Endometrial microvascular endothelial cells (primary cell): ENCODE results near the gene PPP6R3. TPM values are rescaled to one million over a fixed set of nuclear protein-coding genes. Genes with fewer than 3 reads are reported as not detected.
"Not testable (repeated sequence)": the region's sequence is repeated elsewhere in the genome, so short reads cannot be mapped to it uniquely, and the experiment has no call there.

Source experiments
- in situ Hi-C: cut with HindIII; loops from 2 replicates; pipeline ENCODE4 v1.10.0; 2017; ENCODE audit warnings: low sequenced_read_pairs, low pct_unique_long_range_greater_than_20kb; ENCODE audit errors: inconsistent ontology term
- total RNA-seq: library from RNA; depleted of rRNA; stranded (reverse); fragments of >200 nt; gene quantifications from one replicate; pipeline ENCODE4 v1.2.3, GENCODE V29; 2015; ENCODE audit errors: inconsistent ontology term

The PPP6R3 gene
- total RNA-seq, 1 donor from 2014 or later: 101 TPM

DNA sequence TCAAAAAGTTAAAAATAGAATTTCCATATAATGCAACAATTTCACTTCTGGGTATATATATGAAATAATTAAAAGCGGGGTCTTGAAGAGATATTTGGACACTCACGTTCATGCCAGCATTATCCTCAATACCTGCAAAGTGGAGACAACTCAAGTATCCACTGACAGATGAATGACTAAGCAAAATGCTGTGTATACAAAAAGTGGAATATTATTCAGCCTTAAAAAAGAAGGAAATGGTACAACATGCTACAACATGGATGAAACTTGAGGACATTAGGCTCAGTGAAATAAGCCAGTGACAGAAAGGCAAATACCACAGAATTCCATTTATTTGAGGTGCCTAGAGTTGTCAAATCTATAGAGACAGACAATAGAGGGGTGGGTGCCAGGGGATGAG, 161.3 kb downstream of the PPP6R3 start:
- in situ Hi-C loops: no loop called here

- in situ Hi-C loops: not testable (repeated sequence)
These were observed 163.2 kb downstream of the PPP6R3 start for GRCh38 chr11:68623706-68624105.

DNA sequence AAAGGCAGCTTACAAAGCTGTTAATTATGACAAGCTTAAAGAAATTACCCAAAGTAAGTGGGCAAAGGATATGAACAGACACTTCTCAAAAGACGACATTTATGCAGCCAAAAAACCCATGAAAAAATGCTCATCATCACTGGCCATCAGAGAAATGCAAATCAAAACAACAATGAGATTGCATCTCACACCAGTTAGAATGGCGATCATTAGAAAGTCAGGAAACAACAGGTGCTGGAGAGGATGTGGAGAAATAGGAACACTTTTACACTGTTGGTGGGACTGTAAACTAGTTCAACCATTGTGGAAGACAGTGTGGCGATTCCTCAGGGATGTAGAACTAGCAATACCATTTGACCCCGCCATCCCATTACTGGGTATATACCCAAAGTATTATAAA, 164.5 kb downstream of the PPP6R3 start:
- in situ Hi-C loops: not testable (repeated sequence)

DNA sequence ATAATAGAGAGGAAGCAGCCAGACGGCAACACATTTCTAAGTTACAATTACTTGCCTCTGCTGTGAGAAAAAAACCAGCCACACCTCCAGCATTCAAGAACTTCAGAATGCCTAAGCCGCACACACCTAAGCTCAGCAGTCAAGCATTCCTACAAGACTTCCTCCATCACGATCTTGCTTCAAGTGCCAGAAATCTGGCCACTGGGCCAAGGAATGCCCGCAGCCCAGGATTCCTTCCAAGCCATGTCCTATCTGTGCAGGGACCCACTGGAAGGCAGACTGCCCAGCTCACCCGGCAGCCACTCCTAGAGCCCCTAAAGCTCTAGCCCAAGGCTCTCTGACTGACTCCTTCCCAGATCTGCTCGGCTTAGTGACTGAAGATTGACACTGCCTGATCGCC, 165.7 kb downstream of the PPP6R3 start:
- in situ Hi-C loops: not testable (repeated sequence)

DNA sequence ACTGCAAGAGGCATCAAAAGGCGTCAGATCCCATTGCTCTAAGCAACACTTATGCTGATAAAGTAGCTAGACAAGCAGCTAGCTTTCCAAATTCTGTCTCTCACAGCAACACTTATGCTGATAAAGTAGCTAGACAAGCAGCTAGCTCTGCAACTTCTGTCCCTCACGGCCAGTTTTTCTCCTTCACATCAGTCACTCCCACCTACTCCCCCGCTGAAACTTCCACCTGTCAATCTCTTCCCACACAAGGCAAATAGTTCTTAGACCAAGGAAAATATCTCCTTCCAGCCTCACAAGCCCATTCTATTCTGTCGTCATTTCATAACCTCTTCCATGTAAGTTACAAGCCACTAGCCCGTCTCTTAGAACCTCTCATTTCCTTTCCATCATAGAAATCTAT, 168.3 kb downstream of the PPP6R3 start:
- in situ Hi-C loops: not testable (repeated sequence)

DNA sequence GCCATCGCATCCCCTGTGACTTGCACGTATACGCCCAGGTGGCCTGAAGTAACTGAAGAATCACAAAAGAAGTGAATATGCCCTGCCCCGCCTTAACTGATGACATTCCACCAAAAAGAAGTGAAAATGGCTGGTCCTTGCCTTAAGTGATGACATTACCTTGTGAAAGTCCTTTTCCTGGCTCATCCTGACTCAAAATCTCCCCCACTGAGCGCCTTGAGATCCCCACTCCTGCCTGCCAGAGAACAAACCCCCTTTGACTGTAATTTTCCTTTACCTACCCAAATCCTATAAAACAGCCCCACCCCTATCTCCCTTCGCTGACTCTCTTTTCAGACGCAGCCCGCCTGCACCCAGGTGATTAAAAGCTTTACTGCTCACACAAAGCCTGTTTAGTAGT, 171.8 kb downstream of the PPP6R3 start:
- in situ Hi-C loops: not testable (repeated sequence)

DNA sequence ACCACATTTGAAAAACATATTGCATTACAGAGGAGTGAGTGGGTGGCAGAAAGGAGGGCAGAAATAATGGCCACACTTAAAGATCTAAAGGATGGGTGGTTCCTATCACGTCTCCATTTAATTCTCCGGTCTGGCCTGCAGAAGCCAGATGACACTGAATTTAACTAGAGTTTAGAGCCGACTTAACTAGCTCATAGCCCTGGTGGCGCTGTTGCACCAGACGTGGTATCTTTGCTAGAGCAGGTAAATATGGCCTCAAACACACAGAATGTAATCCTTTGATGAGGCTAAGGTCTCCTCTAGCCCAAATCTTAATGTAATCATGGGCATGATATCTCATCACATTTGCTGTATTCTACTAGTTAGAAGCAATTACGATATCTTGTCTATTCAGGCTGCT, 172.2 kb downstream of the PPP6R3 start:
- in situ Hi-C loops: no loop called here

- in situ Hi-C loops: not testable (repeated sequence)
These were observed 174.1 kb downstream of the PPP6R3 start for GRCh38 chr11:68634606-68635005.

DNA sequence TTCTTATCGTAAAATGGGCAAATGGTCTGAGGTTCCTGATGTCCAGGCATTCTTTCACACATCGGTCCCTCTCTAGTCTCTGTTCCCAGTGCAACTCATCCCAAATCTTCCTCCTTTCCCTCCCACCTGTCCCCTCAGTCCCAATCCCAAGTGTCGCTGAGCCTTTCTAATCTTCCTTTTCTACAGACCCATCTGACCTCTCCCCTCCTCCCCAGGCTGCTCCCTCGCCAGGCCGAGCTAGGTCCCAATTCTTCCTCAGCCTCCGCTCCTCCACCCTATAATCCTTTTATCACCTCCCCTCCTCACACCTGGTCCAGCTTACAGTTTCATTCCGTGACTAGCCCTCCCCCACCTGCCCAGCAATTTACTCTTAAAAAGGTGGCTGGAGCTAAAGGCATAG, 174.6 kb downstream of the PPP6R3 start:
- in situ Hi-C loops: not testable (repeated sequence)

GRCh38 chr11:68635883-68636282, 175.3 kb downstream of the PPP6R3 start:
- in situ Hi-C loops: not testable (repeated sequence)

GRCh38 chr11:68639322-68639721, 178.8 kb downstream of the PPP6R3 start:
- in situ Hi-C loops: not testable (repeated sequence)

DNA sequence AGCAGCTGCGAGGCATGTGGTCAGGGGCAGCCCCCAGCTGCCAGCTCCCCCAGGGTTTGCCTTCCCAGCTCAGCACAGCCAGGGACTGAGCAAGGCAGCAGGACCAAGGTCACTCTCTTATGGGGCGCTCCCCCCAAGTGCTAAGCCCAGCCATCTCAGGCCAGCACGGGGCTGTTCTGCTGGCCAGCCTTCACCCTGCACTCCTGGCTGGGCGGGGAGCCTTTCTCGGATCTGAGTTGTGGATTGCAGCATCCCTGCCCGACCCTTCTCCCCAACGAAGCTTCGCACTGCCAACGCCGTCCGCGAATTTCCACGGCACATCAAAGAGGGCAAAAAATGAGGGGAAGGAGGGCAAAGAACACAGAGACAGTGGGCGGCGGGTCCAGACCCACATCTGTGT, 181.3 kb downstream of the PPP6R3 start:
- in situ Hi-C loops: no loop called here

DNA sequence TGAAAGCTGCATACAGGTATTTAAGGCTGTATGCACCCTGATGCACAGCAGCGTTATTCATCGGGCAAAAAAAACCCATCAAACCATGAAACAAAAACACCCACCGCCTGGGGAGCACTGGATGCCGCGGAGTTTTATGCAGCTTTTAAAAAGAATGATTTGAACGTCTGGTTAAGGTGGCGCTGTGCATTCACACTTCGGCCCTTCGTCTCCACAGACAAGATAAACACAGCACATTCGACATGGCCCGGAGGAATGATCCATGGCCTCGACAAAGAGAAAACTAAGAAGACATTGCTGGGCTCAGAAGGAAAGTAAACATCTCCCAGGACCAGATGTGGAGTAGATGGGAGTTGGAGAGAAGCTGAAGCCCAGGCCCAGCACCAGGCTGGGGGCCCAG, 183.0 kb downstream of the PPP6R3 start:
- in situ Hi-C loops: no loop called here

- in situ Hi-C loops: no loop called here
These were observed 186.3 kb downstream of the PPP6R3 start for GRCh38 chr11:68646832-68647231.

GRCh38 chr11:68649851-68650555, 189.5 kb downstream of the PPP6R3 start:
- in situ Hi-C loops: no loop called here

GRCh38 chr11:68650801-68651200, 190.2 kb downstream of the PPP6R3 start:
- in situ Hi-C loops: no loop called here

GRCh38 chr11:68651208-68651984, 190.8 kb downstream of the PPP6R3 start:
- in situ Hi-C loops: no loop called here

DNA sequence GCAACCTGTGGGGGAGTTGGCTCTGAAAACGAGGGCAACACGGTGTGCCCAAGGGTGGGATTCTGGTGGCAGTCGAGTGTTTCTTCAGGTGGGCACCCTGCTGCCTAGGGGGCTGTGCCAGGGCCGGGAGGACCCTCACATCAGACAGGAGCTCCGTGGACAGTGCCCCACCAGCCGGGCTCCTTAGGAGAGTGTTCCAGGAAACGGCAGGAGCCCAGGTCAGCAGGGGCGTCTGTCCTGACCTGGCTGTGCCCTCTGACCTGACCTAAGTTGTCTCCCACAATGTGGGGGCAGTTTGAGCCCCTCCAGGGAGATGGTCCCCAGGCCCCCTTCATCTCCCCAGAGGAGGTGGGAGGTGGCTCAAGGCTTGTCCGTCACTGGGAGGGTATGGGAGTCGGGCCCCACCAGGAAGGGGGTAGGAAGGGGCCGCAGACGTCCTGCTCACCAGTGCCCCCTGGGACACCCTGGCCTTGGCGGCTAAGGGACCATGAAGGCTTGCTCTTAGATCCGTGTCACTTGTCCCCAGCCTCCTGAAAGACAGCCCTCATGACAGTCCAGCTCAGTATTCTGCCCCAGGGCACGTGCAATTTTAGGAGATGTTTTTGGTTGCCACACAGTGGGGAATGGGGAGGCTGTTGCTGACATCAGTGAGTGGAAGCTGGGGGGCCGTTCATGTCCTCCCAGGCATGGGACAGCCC, 191.6 kb downstream of the PPP6R3 start:
- in situ Hi-C loops: no loop called here

DNA sequence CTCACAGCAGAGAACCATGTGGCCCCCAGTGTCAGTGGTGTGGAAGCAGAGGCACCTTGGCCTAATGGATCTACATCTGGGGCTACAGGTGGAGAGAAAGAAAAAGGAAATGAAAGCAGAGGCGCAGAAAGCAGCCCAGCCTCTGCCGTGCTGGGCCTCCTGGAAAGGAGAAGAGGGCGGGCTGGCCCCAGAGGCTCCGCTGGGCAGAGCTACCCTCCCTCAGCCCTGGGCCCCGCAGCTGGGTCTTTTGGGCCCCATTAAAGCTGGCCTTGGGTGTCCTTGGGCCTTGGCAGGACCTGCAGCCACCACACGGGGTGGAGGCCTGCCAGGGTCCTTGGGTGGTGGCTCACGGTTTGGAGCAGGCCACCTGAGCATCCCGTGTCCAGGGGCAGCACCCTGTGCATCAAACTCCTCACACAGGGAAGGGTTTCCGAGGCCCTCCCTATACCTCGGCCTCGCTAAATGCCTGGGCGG, 192.2 kb downstream of the PPP6R3 start:
- in situ Hi-C loops: no loop called here
